Stimulated activated effector memory CD8-positive, alpha-beta T cell treated with anti-CD3 and anti-CD28 coated beads, Interleukin-12 subunit alpha, Interleukin-12 subunit beta, amount 100 ng/mL, for 72 hours (primary cell): ENCODE results near the gene URM1.
A peak's percentile ranks its signal among the peaks of the same experiment; 100 is the strongest.
"Not testable (repeated sequence)": the region's sequence is repeated elsewhere in the genome, so short reads cannot be mapped to it uniquely, and the experiment has no call there.

Experiments
- ATAC-seq: fragments of 150-1000 bp; cut with Tn5 transposase; 2 replicates; pipeline ENCODE4 v1.10.0; 2021
- DNase-seq, 2 donors: peaks; one replicate each; pipeline ENCODE4 v3.0.0; 2021 to 2022; ENCODE audit warnings: low spot score in 2 of 2
- H3K27ac Mint-ChIP-seq: one replicate; pipeline ENCODE4 v1.8.0; 2022; ENCODE audit warnings: mild to moderate bottlenecking, mixed read lengths
- H3K36me3 Mint-ChIP-seq: one replicate; pipeline ENCODE4 v1.8.0; 2022; ENCODE audit warnings: mild to moderate bottlenecking, mixed read lengths
- H3K4me1 Mint-ChIP-seq: one replicate; pipeline ENCODE4 v1.8.0; 2022; ENCODE audit warnings: mixed read lengths
- H3K4me3 Mint-ChIP-seq: one replicate; pipeline ENCODE4 v1.8.0; 2022; ENCODE audit warnings: mild to moderate bottlenecking, mixed read lengths
- H3K9me3 Mint-ChIP-seq: one replicate; pipeline ENCODE4 v1.8.0; 2022; ENCODE audit warnings: mixed read lengths

Gene URM1

DNA sequence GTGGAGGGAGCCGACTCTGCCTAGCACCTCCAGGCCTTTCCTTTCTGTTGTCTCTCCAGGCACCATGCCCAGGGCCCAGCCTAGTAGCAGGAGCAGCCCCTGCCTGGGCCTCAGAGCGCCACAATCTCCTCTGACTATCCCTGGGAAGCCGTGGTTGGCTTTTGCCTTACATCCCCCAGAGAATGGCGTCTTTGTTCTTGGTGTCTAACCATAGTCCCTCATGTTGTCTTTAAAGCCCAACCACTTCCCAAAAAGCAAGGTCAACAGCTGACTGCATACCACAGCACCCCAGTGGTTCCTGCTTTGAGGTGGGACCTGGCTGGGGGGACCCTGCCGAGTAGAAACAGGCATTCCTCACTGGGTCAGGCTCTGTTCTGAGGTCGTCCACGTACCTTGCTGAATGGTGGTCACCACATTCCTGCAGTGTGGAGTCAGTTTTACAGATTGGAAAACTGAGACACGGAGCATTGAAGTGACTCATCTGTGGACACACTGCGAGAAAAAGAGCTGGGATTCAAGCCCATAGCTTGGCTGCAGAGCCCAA is 35.7 kb downstream of the URM1 start:
- Mint-ChIP-seq H3K4me3 (no peak overlapping the region), H3K27ac (no peak overlapping the region), H3K9me3 (no peaks in the 10 kb centered on the region), H3K36me3 (no peaks in the 10 kb centered on the region), H3K4me1 (no peaks in the 10 kb centered on the region)
- ATAC-seq (no peak), DNase-seq (no peak)

DNA sequence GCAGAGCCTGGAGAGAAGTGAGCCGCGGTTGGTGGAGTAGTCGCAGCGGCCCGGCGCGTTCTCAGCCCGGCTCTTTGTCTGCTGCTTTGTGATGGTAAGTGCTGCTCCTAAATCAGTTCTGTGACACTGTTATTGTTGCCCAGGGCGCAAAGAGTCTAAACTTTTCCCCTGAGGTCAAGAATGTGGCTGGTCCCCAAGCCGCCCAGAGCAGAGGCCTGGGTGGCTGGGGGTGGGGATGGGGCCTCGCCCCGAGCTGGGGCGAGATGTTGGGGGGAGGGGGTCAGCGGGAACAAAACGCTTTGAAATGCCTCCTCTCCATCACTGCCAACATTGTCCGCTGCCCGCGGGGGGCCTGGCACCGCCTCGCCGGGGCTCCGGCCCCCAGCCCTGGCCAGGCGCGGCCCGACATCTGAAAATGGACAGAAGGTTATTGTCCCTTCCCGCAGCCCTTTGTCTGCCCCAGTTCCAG is 37.8 kb downstream of the URM1 start:
- H3K9me3 Mint-ChIP-seq, result no peaks in the 10 kb centered on the region
- no peaks in the 10 kb centered on the region for H3K36me3 Mint-ChIP-seq
- H3K27ac Mint-ChIP-seq, result no peak overlapping the region
- H3K4me3 Mint-ChIP-seq, result no peak overlapping the region
- ATAC-seq (no peak), DNase-seq (no peak)
- H3K4me1 Mint-ChIP-seq, result peaks cover 4% of the 10 kb centered on the region

- DNase-seq (no peak), ATAC-seq (no peak)
- Mint-ChIP-seq H3K27ac (no peak overlapping the region), H3K4me1 (peaks cover 5% of the 10 kb centered on the region), H3K9me3 (no peaks in the 10 kb centered on the region), H3K36me3 (no peaks in the 10 kb centered on the region), H3K4me3 (no peak overlapping the region)
Measured at GRCh38 chr9:128409450-128409849, 38.3 kb downstream of the URM1 start.

- Mint-ChIP-seq H3K4me3 (no peak overlapping the region), H3K4me1 (peaks cover 5% of the 10 kb centered on the region), H3K27ac (no peak overlapping the region), H3K9me3 (no peaks in the 10 kb centered on the region), H3K36me3 (no peaks in the 10 kb centered on the region)
- DNase-seq, result no peak
- no peak for ATAC-seq
Measured at GRCh38 chr9:128409978-128410377, 38.8 kb downstream of the URM1 start.

DNA sequence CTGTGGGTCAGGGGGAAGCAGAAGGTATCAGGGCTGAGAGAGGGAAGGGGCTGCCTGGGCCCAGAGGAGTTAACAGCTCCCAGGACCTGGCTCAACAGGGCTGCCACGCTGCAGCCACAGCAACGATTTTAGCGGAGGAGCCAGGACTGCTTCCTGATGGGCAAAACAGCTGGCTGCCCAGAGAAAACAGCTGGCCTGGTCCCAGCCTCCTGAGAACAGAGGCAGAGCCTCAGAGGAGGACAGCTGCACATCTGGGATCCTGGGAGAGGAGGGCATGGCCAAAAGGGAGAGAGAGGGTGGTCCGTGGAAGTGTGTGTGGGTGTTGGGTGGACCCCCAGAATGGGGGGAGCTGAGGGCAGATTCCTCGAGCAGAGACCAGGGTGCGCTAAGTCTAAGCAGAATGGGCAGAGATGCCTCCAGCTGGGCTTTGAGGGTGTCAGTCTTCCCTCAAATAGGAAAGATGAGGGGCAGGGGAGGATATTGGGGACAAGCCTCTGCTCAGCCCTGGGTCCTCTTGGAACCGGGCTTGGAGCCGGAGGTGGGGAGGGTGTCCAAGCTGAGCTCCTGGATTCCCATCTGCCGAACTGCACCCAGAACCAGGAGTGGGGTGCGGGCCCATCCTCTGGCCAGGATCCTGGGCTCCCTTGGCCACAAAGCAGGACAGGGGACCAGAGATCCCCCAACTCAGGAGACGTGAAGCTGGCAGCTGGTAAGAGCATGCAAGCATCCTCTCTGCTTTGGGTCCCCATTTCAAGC is 40.4 kb downstream of the URM1 start:
- H3K9me3 Mint-ChIP-seq, result no peaks in the 10 kb centered on the region
- H3K4me3 Mint-ChIP-seq, result no peak overlapping the region
- H3K27ac Mint-ChIP-seq, result peak overlapping the region; percentile 24
- no peaks in the 10 kb centered on the region for H3K36me3 Mint-ChIP-seq
- ATAC-seq (no peak), DNase-seq (no peak)
- peaks cover 9% of the 10 kb centered on the region for H3K4me1 Mint-ChIP-seq

DNA sequence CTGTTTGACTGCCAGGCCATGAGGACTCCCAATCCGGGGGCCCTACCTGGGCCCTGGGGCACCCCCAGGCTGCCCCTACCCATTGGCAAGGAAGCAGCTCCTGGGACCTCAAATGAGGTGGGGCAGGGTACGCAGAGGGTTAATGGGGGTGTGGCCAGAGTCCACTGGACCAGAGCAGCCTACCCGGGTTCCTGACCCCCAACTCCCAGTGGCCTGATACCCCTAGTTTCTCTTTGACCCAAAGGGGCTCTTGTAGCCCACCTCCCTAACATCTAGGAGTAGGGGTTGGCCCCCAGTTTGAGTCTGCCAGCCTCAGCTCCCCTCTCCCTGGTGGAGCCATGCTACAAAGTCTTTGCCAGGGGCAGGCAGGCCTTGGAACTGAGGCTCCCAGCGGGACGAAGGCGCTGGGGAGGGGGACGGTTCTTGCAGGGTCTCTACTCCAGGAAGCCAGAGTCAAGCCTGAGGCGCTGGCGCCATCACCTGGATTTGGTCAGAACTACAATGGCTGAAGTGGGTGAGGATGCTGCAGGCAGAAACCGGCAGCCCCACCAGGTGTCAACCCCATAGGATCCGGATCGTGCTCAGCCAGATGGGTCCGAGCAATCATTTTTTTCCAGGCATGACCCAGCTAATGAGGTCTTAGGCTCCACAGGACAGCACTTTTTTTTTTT is 41.1 kb downstream of the URM1 start:
- Mint-ChIP-seq H3K4me3 (no peak overlapping the region), H3K27ac (no peak overlapping the region), H3K4me1 (peaks cover 12% of the 10 kb centered on the region), H3K36me3 (no peaks in the 10 kb centered on the region), H3K9me3 (no peaks in the 10 kb centered on the region)
- peak; percentile 36 to 72 for DNase-seq
- ATAC-seq, result peak; percentile 44

DNA sequence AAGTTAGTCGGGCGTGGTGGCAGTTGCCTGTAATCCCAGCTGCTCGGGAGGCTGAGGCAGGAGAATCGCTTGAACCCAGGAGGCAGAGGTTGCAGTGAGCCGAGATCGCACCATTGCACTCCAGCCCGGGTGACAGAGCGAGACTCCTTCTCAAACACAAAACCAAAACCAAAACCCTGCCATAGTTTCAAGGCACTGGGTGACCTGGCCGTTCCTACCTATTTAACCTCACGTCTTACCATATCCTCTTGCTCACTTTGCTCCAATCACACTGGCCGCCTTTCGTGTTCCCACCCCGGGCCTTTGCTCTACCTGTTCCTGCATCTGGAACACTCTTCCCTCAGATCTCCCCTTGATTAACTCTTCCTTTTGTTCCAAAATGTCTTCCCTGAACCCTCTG is 42.6 kb downstream of the URM1 start:
- H3K27ac Mint-ChIP-seq, ATAC-seq, DNase-seq, H3K4me3 Mint-ChIP-seq, H3K9me3 Mint-ChIP-seq, H3K36me3 Mint-ChIP-seq: not testable (repeated sequence)
- peaks cover 12% of the 10 kb centered on the region for H3K4me1 Mint-ChIP-seq

DNA sequence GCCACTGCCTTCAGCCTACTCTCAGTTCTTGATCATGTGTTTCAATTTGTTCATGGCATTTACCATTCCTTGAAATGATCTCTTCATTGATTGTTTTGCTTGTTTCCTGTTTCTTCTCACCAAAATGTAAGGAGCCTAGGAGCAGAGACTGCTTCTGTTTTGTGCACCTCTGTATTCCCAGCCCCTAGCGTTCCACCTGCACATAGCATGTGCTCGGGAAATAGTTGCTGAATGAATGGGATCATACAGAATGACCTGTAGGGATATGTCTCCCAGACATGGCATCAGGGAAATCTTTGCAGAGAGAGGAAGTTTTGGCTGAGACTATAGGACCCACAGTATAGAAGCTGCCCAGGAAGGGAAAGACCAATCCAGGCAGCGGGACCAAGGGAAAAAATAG is 43.3 kb downstream of the URM1 start:
- Mint-ChIP-seq H3K4me1 (peaks cover 12% of the 10 kb centered on the region), H3K27ac (no peak overlapping the region), H3K9me3 (no peaks in the 10 kb centered on the region), H3K4me3 (no peak overlapping the region), H3K36me3 (no peaks in the 10 kb centered on the region)
- DNase-seq, result no peak
- no peak for ATAC-seq

DNA sequence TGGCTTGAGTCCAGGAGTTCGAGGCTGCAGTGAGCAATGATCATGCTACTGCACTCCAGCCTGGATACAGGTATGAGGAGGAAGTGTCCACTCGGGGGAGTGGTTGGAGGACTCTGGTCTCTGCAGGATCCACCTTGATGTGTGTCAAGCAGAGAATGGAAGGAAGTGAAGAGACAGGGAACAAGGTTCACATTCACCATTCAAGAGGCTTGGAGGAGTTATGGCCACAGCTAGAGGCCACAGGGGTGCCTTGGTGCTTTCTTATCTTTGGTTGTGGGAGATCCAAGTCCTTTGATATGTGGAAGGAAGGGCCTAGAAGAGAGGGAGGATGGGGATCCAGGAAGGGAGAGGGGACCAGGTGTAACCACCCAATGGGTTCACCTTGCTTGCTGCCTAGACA is 44.1 kb downstream of the URM1 start:
- DNase-seq (no peak), ATAC-seq (no peak)
- no peaks in the 10 kb centered on the region for H3K9me3 Mint-ChIP-seq
- no peak overlapping the region for H3K27ac Mint-ChIP-seq
- no peaks in the 10 kb centered on the region for H3K36me3 Mint-ChIP-seq
- H3K4me3 Mint-ChIP-seq, result no peak overlapping the region
- peaks cover 16% of the 10 kb centered on the region for H3K4me1 Mint-ChIP-seq

DNA sequence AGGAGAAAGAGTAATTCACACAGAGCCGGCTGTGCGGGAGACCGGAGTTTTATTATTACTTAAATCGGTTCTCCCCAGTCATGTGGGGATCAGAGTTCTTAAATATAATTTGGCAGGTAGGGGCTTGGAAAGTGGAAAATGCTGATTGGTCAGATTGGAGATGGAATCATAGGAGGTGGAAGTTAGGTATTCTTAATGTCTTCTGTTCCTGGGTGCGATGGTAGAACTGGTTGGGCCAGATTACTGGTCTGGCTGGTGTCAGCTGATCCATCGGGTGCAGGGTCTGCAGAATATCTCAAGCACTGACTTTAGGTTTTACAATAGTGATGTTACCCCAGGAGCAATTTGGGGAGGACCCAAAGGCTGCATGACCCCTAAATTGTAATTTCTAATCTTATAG is 44.8 kb downstream of the URM1 start:
- ATAC-seq (no peak), DNase-seq (no peak)
- Mint-ChIP-seq H3K4me1 (peaks cover 16% of the 10 kb centered on the region), H3K36me3 (no peaks in the 10 kb centered on the region), H3K9me3 (no peaks in the 10 kb centered on the region), H3K4me3 (no peak overlapping the region), H3K27ac (no peak overlapping the region)

DNA sequence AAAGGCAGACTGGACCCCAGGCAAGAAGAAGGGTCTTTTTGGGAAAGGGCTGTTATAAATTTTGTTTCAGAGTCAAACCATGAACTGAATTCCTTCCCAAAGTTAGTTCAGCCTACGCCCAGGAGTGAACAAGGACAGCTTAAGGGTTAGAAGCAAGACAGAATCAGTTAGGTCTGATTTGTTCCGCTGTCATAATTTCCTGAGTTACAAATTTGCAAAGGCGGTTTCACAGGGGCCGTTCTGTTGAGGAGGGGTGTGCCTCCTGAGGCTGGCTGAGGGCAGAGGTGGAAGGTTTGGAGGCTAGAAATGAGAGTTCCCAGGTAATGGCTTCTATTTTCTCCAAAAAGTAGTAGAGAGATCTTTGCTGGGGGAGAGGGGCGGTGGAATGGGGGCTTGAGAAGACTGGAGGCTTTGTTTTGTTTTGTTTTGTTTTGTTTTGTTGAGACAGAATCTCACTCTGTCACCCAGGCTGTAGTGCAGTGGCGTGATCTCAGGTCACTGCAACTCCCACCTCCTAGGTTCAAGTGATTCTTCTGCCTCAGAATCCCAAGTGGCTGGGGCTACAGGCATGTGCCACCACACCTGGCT is 45.4 kb downstream of the URM1 start:
- no peak overlapping the region for H3K4me3 Mint-ChIP-seq
- no peaks in the 10 kb centered on the region for H3K36me3 Mint-ChIP-seq
- no peak overlapping the region for H3K27ac Mint-ChIP-seq
- H3K4me1 Mint-ChIP-seq, result peaks cover 16% of the 10 kb centered on the region
- no peaks in the 10 kb centered on the region for H3K9me3 Mint-ChIP-seq
- ATAC-seq (no peak), DNase-seq (no peak)

DNA sequence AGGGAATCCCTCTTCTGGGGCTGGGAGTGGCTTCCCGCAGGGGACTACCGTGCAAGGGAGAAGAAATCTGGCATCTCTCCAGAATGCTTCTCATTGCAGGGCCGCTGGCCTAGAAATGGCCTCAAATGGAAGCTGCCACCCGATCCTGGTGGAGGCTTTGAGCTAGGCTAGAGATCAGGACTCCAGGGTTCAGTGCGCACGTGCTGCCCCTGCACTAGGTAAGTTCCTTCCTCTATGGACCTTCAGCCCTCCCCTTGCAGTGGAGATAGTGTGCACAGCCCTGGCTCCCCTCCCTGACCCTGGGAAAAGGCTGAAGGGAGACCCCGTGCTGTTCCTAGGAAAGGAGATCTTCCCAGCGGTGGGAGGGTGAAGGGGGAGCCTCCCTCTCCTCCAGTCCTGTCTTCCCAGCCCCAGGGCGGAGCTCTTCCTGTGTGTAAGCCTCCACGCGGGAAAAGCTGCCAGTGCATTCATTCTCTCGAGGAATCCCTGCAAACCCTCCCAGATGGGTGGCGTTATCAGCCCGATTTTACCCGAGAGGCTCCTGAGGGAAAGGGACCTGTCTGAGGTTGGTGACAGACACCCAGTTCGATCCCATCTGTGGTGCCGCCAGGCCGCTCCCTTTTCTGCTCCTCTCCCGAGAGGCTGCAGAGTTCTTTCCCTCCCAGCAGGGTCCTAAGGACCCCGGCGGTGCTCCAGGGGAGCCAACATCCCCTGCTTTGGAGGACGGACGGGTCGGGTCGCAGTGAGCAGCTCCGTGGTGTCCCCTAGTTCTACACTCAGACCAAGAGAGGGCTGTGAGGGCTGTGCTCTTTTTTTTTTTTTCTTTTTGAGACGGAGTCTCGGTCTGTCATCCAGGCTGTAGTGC is 48.1 kb downstream of the URM1 start:
- H3K36me3 Mint-ChIP-seq, result no peaks in the 10 kb centered on the region
- DNase-seq, result peak in 1 of 2 donors; percentile 52
- H3K4me1 Mint-ChIP-seq, result peaks cover 17% of the 10 kb centered on the region
- no peaks in the 10 kb centered on the region for H3K9me3 Mint-ChIP-seq
- ATAC-seq, result peak; percentile 3
- peak overlapping the region; percentile 76 for H3K4me3 Mint-ChIP-seq
- H3K27ac Mint-ChIP-seq, result peak overlapping the region; percentile 71

DNA sequence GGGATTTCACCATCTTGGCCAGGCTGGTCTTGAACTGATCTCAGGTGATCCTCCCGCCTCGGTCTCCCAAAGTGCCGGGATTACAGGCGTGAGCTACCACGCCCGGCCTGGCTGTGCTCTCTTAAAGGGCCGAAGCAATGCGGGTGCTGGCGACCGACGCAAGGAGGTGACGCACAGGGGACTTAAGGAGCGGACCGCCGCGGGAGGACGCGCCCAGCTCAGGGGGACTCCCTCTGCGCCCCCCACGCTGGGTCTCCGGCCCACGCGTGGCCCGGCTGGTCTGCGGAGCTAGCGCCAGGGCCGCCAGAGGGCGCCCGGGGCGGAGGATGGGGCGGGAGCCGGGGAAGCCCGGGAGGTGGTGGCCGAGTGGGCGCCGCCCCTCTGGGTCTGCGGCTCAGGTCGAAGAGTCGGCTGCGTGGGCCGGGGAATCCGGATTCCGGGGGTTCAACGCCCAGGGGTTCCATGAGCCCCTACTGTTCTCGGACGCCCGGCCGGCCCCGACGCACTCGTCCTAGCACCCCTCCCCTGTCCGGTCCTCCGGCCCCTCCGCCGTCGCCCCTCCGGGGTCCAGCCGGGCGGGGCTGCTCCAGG is 49.0 kb downstream of the URM1 start:
- no peaks in the 10 kb centered on the region for H3K36me3 Mint-ChIP-seq
- peaks cover 17% of the 10 kb centered on the region for H3K4me1 Mint-ChIP-seq
- DNase-seq (peak; percentile 76 to 86), ATAC-seq (peak; percentile 89)
- H3K27ac Mint-ChIP-seq, result peak overlapping the region; percentile 71
- peak overlapping the region; percentile 76 for H3K4me3 Mint-ChIP-seq
- H3K9me3 Mint-ChIP-seq, result no peaks in the 10 kb centered on the region

DNA sequence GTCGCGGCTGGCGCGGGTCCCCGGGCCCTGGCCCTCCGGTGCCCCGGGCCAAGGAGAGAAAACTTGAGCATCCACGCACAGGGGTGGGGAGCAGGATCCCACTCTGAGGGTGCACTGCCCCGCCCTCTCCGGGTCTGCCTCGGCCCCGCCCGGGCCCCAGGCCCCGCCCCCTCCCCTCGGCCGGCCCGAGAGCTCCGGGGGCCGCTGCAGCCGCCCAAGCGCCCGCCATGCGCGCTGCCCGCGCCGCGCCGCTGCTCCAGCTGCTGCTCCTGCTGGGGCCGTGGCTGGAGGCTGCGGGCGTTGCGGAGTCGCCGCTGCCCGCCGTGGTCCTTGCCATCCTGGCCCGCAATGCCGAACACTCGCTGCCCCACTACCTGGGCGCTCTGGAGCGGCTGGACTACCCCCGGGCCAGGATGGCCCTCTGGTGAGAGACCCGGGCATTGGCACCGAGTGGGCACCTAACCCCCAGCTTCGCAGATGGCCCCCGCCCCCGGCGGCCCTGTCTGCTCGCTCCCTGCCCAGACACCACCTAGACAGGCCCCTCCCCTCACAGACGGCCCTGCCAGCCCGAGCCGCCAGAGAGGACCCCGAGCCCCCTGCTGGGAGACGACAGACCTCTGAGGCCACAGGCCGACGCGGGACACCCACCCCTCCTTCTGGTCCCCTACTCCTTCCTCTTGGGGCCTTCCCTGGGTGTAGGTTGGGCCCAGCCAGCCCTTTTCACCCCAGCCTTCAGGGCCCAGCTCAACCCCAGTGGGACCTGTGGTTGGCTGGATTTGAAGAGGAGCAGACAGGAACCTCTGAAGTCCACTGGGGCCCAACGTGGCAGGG is 49.7 kb downstream of the URM1 start, which contains the start of gene CERCAM:
CERCAM (plus strand) TSS at position 207 of the 831 bp plus-strand sequence; CDS start at position 228, 21 bp downstream.
- ATAC-seq, result peak; percentile 86
- DNase-seq, result peak; percentile 57 to 76
- peak within 1 kb of the TSS; percentile 71 for H3K27ac Mint-ChIP-seq
- peaks cover 17% of the 10 kb centered on the region for H3K4me1 Mint-ChIP-seq
- H3K9me3 Mint-ChIP-seq, result no peaks in the 10 kb centered on the region
- H3K4me3 Mint-ChIP-seq, result peak within 1 kb of the TSS; percentile 76
- H3K36me3 Mint-ChIP-seq, result no peaks in the 10 kb centered on the region
